HepG2 (cell line): ENCODE data around the gene FAM163B. TPM values are rescaled to one million over a fixed set of nuclear protein-coding genes. Genes with fewer than 3 reads are reported as not detected.

Source experiments
- ATAC-seq: fragments of 200-7000 bp; cut with Tn5 transposase; 3 replicates; pipeline ENCODE4 v1.9.1; 2020; ENCODE audit warnings: mild to moderate bottlenecking, moderate library complexity
- BruUV-seq: library from RNA; stranded (reverse); fragments of 400-500 nt; replicated peaks from 2 replicates; lab custom pipeline; 2021; lab: Mats Ljungman, UMichigan
- CTCF ChIA-PET: fragments of 300-600 bp; formaldehyde crosslinking; extraction: SDS; loops from one replicate; lab custom pipeline; 2021; ENCODE audit warnings: low total read pairs, inconsistent platforms, low intra/inter-chr PET ratio; lab: Yijun Ruan, JAX
- POLR2A ChIA-PET: fragments of 350-600 bp; sonication (Branson Sonifier 250); formaldehyde crosslinking; loops from one replicate; lab custom pipeline; 2020; ENCODE audit warnings: antibody characterized with exemption, inconsistent platforms; lab: Yijun Ruan, JAX
- DNase-seq: peaks from one replicate; pipeline ENCODE4 v3.0.0-alpha.2; 2015; ENCODE audit warnings: low spot score
- FAIRE-seq: peaks from 3 replicates; lab custom pipeline; 2011; peaks lifted over from hg19 to GRCh38; lab: Jason Lieb, UNC
- H2AFZ ChIP-seq: one replicate; pipeline ENCODE4 v1.6.1; 2011; ENCODE audit warnings: low read length, inconsistent platforms
- H3K27ac ChIP-seq: fragments of 300-600 bp; 3 replicates; pipeline ENCODE4 v1.8.0; 2011; ENCODE audit warnings: mixed run types, mild to moderate bottlenecking, mixed read lengths, low read length, inconsistent platforms; ENCODE audit not compliant: insufficient read depth; ENCODE audit errors: extremely low read length
- H3K27me3 ChIP-seq, 2 experiments: fragments of 200-600 bp in 1 of 2; 2 replicates in 1 of 2; 3 replicates in 1 of 2; pipeline versions ENCODE4 v1.6.0 to v1.8.0; 2011; ENCODE audit warnings: low read length in 2 of 2, mild to moderate bottlenecking in 2 of 2, moderate library complexity in 2 of 2, inconsistent platforms in 1 of 2; ENCODE audit not compliant: insufficient read depth in 2 of 2, control insufficient read depth in 1 of 2
- H3K36me3 ChIP-seq, 2 experiments: fragments of 200-600 bp in 1 of 2; replicated peaks in 1 of 2; 2 replicates in 1 of 2; 3 replicates in 1 of 2; pipeline versions ENCODE4 v1.5.1 to v1.8.0; 2011; ENCODE audit warnings: low read length in 2 of 2, inconsistent platforms in 1 of 2; ENCODE audit not compliant: insufficient read depth in 2 of 2, control insufficient read depth in 1 of 2
- H3K4me1 ChIP-seq: 2 replicates; pipeline ENCODE4 v1.5.1; 2012; ENCODE audit warnings: low read length, inconsistent platforms; ENCODE audit not compliant: insufficient read depth
- H3K4me2 ChIP-seq: 2 replicates; pipeline ENCODE4 v1.6.0; 2011; ENCODE audit warnings: low read depth, low read length, inconsistent platforms
- H3K4me3 ChIP-seq, 3 experiments: fragments of 200-600 bp in 1 of 3; sonication (generic), shearing (Covaris generic) in 1 of 3; replicated peaks in 1 of 3; 2 replicates each; pipeline ENCODE4 v1.5.1; 2011 to 2016; ENCODE audit warnings: low read length in 3 of 3, inconsistent platforms in 2 of 3, low read depth in 2 of 3, mild to moderate bottlenecking in 2 of 3, control low read depth in 1 of 3, mixed read lengths in 1 of 3; ENCODE audit not compliant: insufficient read depth in 1 of 3
- H3K79me2 ChIP-seq: one replicate; pipeline ENCODE4 v1.6.1; 2011; ENCODE audit warnings: low read length, inconsistent platforms; ENCODE audit not compliant: insufficient read depth
- H3K9ac ChIP-seq: 2 replicates; pipeline ENCODE4 v1.6.0; 2011; ENCODE audit warnings: mild to moderate bottlenecking, low read depth, low read length, inconsistent platforms; ENCODE audit not compliant: insufficient read depth
- H3K9me3 ChIP-seq: 2 replicates; pipeline ENCODE4 v1.5.1; 2012; ENCODE audit warnings: mild to moderate bottlenecking, low read length
- H4K20me1 ChIP-seq: 2 replicates; pipeline ENCODE4 v1.6.0; 2011; ENCODE audit warnings: inconsistent platforms, mild to moderate bottlenecking, low read length, moderate library complexity; ENCODE audit not compliant: insufficient read depth
- SETDB1 ChIP-seq: sonication (generic); formaldehyde crosslinking; IDR thresholded peaks from 2 replicates; pipeline ENCODE4 v1.5.1; 2020; ENCODE audit warnings: missing genetic modification reagents, mild to moderate bottlenecking, borderline replicate concordance
- SIX1 ChIP-seq: sonication (generic); formaldehyde crosslinking; IDR thresholded peaks from 2 replicates; pipeline ENCODE4 v1.4.0; 2020; ENCODE audit warnings: missing genetic modification reagents, borderline replicate concordance
- SMAD1 ChIP-seq: sonication (generic); formaldehyde crosslinking; IDR thresholded peaks from 2 replicates; pipeline ENCODE4 v1.4.0; 2020; ENCODE audit warnings: missing genetic modification reagents, low read depth, mild to moderate bottlenecking, borderline replicate concordance
- SMC3 ChIP-seq: IDR thresholded peaks from 2 replicates; pipeline ENCODE4 v1.6.1; 2011; ENCODE audit warnings: low read length, improper control_type of control experiment
- SP1 ChIP-seq, 2 experiments: fragments of 450-650 bp in 1 of 2; sonication (generic) in 1 of 2; formaldehyde crosslinking in 1 of 2; IDR thresholded peaks; 2 replicates each; pipeline versions ENCODE4 v1.4.0 to v1.6.1; 2016 to 2020; ENCODE audit warnings: missing genetic modification reagents in 1 of 2
- ZNF549 ChIP-seq: sonication (generic); formaldehyde crosslinking; IDR thresholded peaks from 2 replicates; pipeline ENCODE4 v1.5.0; 2020; ENCODE audit warnings: missing genetic modification reagents
- ZSCAN22 ChIP-seq: sonication (generic); formaldehyde crosslinking; IDR thresholded peaks from 2 replicates; pipeline ENCODE4 v1.4.0; 2020; ENCODE audit warnings: mild to moderate bottlenecking, missing genetic modification reagents
- WGBS: methylation state at CpG from one replicate; pipeline ENCODE4 v1.1.6; 2017; ENCODE audit warnings: low lambda C conversion rate; 5-methylcytosine and 5-hydroxymethylcytosine counted together
- in situ Hi-C: cut with HindIII; loops from 2 replicates; pipeline ENCODE4 v1.10.0; 2017; ENCODE audit warnings: low pct_unique_long_range_greater_than_20kb; ENCODE audit not compliant: extremely low pct_ligation_motif_present
- intact Hi-C: fragments of 100-400 bp; cut with micrococcal nuclease; formaldehyde crosslinking; loops from one replicate; pipeline ENCODE4 v1.10.0; 2022; ENCODE audit not compliant: unreplicated experiment
- polyA plus RNA-seq, 8 experiments: library from polyadenylated mRNA; depleted of rRNA in 3 of 8; stranded (reverse) in 7 of 8; unstranded in 1 of 8; fragments of >200 nt; fragmentation: Illumina TruSeq in 4 of 8; extraction: Trizol in 4 of 8; gene quantifications; 2 replicates each; pipeline versions ENCODE4 v1.2.1 to v1.2.3, GENCODE V29; 2011 to 2016; ENCODE audit warnings: low read depth in 4 of 8, missing spikeins in 1 of 8, mixed read lengths in 1 of 8; ENCODE audit not compliant: insufficient read depth in 1 of 8
- total RNA-seq, 5 experiments: library from RNA; depleted of rRNA; stranded (reverse); fragments of >200 nt; fragmentation: Illumina TruSeq; extraction: Trizol; gene quantifications; 2 replicates each; pipeline ENCODE4 v1.2.3, GENCODE V29; 2016; ENCODE audit warnings: low read depth in 1 of 5
- TF ChIP-seq, protein P1 (sequence below): sonication (generic); formaldehyde crosslinking; IDR thresholded peaks from 2 replicates; pipeline ENCODE4; 2020; ENCODE audit warnings: missing genetic modification reagents, mild to moderate bottlenecking, borderline replicate concordance
- TF ChIP-seq, protein P2 (sequence below): sonication (generic); formaldehyde crosslinking; IDR thresholded peaks from 2 replicates; pipeline ENCODE4 v1.4.0; 2020; ENCODE audit warnings: missing genetic modification reagents, mild to moderate bottlenecking, borderline replicate concordance
- TF ChIP-seq, protein P3 (sequence below), 2 experiments: sonication (generic) in 1 of 2; formaldehyde crosslinking in 1 of 2; IDR thresholded peaks; 2 replicates each; pipeline versions ENCODE4 v1.5.1 to v1.6.1; 2011 to 2020; ENCODE audit warnings: borderline replicate concordance in 1 of 2, low read depth in 1 of 2, low read length in 1 of 2, mild to moderate bottlenecking in 1 of 2, missing genetic modification reagents in 1 of 2, moderate library complexity in 1 of 2
- TF ChIP-seq, protein P4 (sequence below): sonication (generic); formaldehyde crosslinking; IDR thresholded peaks from 2 replicates; pipeline ENCODE4 v1.5.0; 2020; ENCODE audit warnings: missing genetic modification reagents
- TF ChIP-seq, protein P5 (sequence below): sonication (generic); formaldehyde crosslinking; IDR thresholded peaks from 2 replicates; pipeline ENCODE4 v1.4.0; 2020; ENCODE audit warnings: mild to moderate bottlenecking, missing genetic modification reagents, borderline replicate concordance

FAM163B gene
- total and polyA plus RNA-seq, 2 of the 13 experiments (the other 11 are each of a cell fraction or from before 2014, with no cell fraction given): not detected

DNA sequence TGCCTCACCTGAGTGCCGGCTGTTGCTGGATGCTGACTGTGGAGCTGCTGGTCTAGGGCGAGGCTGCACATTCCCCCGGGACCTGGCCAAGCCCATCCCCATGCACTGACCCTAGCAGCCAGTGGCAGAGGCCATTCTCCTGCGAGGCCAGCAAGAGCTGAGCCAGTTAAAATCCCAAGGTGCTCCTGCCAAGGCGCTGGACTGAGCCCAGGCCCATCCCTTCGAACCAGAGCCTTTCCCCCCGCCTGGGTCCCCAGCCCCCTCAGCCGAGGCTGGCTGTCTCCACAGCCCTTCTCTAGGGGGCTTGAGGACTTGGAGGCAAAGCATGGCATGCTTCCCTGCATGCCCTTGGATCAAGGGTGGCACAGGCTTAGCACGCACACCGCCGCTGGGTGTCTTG, 73.1 kb downstream of the FAM163B start:
- Histone ChIP-seq H4K20me1 (0 out of 2 replicates have a peak, but pooled peaks cover 2% of the 10 kb centered on the region), H3K36me3 (no peaks in the 10 kb centered on the region), H2AFZ (no peak overlapping the region), H3K4me2 (no peak overlapping the region), H3K27me3 (peaks cover 2 to 12% of the 10 kb centered on the region in 2 experiments; a peak in 4 of 5 replicates), H3K79me2 (no peaks in the 10 kb centered on the region), H3K9ac (no peak overlapping the region), H3K9me3 (no peaks in the 10 kb centered on the region), H3K4me3 (no peak overlapping the region), H3K4me1 (peaks cover 32% of the 10 kb centered on the region), H3K27ac (no peak overlapping the region)
- ChIA-PET CTCF (no interaction called here), POLR2A (no interaction called here)
- intact Hi-C loops (no loop called here), in situ Hi-C loops (loop anchor here (25.0 kb wide), 1 partner anchor 201 kb away; the partner anchor contains the start of gene SARDH)
- WGBS: 57% methylated on average over 1 of the region's 11 CpGs
- no peak for DNase-seq
- no peak for ATAC-seq
- BruUV-seq: no TSS peak
- FAIRE-seq: no peak
- no peak for TF ChIP-seq SMC3
- TF ChIP-seq ZSCAN22 (CRISPR knock-in tag): no peak
- TF ChIP-seq SIX1: no peak
- TF ChIP-seq, protein P1, sequence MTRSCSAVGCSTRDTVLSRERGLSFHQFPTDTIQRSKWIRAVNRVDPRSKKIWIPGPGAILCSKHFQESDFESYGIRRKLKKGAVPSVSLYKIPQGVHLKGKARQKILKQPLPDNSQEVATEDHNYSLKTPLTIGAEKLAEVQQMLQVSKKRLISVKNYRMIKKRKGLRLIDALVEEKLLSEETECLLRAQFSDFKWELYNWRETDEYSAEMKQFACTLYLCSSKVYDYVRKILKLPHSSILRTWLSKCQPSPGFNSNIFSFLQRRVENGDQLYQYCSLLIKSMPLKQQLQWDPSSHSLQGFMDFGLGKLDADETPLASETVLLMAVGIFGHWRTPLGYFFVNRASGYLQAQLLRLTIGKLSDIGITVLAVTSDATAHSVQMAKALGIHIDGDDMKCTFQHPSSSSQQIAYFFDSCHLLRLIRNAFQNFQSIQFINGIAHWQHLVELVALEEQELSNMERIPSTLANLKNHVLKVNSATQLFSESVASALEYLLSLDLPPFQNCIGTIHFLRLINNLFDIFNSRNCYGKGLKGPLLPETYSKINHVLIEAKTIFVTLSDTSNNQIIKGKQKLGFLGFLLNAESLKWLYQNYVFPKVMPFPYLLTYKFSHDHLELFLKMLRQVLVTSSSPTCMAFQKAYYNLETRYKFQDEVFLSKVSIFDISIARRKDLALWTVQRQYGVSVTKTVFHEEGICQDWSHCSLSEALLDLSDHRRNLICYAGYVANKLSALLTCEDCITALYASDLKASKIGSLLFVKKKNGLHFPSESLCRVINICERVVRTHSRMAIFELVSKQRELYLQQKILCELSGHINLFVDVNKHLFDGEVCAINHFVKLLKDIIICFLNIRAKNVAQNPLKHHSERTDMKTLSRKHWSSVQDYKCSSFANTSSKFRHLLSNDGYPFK: no peak
- no peak for TF ChIP-seq ZNF549 (CRISPR knock-in tag)
- TF ChIP-seq, protein P2, sequence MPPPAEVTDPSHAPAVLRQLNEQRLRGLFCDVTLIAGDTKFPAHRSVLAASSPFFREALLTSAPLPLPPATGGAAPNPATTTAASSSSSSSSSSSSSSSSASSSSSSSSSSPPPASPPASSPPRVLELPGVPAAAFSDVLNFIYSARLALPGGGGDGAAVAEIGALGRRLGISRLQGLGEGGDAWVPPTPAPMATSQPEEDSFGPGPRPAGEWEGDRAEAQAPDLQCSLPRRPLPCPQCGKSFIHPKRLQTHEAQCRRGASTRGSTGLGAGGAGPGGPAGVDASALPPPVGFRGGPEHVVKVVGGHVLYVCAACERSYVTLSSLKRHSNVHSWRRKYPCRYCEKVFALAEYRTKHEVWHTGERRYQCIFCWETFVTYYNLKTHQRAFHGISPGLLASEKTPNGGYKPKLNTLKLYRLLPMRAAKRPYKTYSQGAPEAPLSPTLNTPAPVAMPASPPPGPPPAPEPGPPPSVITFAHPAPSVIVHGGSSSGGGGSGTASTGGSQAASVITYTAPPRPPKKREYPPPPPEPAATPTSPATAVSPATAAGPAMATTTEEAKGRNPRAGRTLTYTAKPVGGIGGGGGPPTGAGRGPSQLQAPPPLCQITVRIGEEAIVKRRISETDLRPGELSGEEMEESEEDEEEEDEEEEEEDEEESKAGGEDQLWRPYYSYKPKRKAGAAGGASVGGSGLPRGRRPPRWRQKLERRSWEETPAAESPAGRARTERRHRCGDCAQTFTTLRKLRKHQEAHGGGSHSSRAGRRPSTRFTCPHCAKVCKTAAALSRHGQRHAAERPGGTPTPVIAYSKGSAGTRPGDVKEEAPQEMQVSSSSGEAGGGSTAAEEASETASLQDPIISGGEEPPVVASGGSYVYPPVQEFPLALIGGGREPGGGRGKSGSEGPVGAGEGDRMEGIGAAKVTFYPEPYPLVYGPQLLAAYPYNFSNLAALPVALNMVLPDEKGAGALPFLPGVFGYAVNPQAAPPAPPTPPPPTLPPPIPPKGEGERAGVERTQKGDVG (CRISPR knock-in tag): no peak
- TF ChIP-seq, protein P3, sequence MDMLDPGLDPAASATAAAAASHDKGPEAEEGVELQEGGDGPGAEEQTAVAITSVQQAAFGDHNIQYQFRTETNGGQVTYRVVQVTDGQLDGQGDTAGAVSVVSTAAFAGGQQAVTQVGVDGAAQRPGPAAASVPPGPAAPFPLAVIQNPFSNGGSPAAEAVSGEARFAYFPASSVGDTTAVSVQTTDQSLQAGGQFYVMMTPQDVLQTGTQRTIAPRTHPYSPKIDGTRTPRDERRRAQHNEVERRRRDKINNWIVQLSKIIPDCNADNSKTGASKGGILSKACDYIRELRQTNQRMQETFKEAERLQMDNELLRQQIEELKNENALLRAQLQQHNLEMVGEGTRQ (IDR thresholded peaks at IDR 0.05; ENCODE audit: low read depth, low read length): no peak
- TF ChIP-seq, protein P3 (CRISPR knock-in tag; IDR thresholded peaks at IDR 0.05; ENCODE audit: borderline replicate concordance): no peak
- TF ChIP-seq, protein P4, sequence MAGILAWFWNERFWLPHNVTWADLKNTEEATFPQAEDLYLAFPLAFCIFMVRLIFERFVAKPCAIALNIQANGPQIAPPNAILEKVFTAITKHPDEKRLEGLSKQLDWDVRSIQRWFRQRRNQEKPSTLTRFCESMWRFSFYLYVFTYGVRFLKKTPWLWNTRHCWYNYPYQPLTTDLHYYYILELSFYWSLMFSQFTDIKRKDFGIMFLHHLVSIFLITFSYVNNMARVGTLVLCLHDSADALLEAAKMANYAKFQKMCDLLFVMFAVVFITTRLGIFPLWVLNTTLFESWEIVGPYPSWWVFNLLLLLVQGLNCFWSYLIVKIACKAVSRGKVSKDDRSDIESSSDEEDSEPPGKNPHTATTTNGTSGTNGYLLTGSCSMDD: no peak
- TF ChIP-seq SMAD1 (CRISPR knock-in tag): no peak
- TF ChIP-seq, protein P5, sequence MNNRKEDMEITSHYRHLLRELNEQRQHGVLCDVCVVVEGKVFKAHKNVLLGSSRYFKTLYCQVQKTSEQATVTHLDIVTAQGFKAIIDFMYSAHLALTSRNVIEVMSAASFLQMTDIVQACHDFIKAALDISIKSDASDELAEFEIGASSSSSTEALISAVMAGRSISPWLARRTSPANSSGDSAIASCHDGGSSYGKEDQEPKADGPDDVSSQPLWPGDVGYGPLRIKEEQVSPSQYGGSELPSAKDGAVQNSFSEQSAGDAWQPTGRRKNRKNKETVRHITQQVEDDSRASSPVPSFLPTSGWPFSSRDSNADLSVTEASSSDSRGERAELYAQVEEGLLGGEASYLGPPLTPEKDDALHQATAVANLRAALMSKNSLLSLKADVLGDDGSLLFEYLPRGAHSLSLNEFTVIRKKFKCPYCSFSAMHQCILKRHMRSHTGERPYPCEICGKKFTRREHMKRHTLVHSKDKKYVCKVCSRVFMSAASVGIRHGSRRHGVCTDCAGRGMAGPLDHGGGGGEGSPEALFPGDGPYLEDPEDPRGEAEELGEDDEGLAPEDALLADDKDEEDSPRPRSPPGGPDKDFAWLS (CRISPR knock-in tag): no peak
- TF ChIP-seq SP1 (IDR thresholded peaks at IDR 0.05): no peak
- TF ChIP-seq SP1 (CRISPR knock-in tag; IDR thresholded peaks at IDR 0.05): no peak
- TF ChIP-seq SETDB1 (CRISPR knock-in tag): no peak
